ENCODE results near the gene CHRNA9. TPM values are rescaled to one million over a fixed set of nuclear protein-coding genes. Genes with fewer than 3 reads are reported as not detected.

CHRNA9 gene
- total RNA-seq, 1 experiment from 2014 or later = not detected

GRCh38 chr4:40369437-40370274 lies 34.5 kb downstream of the CHRNA9 start:
- no peak for DNase-seq (ENCODE audit: low read depth, low spot score)
- POLR2A ChIA-PET = no interaction called here
- CTCF ChIA-PET = no interaction called here

GRCh38 chr4:40372651-40373050 lies 37.5 kb downstream of the CHRNA9 start:
- TF ChIP-seq SIN3A (IDR thresholded peaks at IDR 0.05; ENCODE audit: borderline replicate concordance, insufficient read depth, low read depth, low read length) (no peak), TCF7L2 (IDR thresholded peaks at IDR 0.05; ENCODE audit: low read depth, low read length) (no peak), POLR2AphosphoS5 (IDR thresholded peaks at IDR 0.05; ENCODE audit: low read depth, low read length) (no peak)
- TF ChIP-seq, protein P1, sequence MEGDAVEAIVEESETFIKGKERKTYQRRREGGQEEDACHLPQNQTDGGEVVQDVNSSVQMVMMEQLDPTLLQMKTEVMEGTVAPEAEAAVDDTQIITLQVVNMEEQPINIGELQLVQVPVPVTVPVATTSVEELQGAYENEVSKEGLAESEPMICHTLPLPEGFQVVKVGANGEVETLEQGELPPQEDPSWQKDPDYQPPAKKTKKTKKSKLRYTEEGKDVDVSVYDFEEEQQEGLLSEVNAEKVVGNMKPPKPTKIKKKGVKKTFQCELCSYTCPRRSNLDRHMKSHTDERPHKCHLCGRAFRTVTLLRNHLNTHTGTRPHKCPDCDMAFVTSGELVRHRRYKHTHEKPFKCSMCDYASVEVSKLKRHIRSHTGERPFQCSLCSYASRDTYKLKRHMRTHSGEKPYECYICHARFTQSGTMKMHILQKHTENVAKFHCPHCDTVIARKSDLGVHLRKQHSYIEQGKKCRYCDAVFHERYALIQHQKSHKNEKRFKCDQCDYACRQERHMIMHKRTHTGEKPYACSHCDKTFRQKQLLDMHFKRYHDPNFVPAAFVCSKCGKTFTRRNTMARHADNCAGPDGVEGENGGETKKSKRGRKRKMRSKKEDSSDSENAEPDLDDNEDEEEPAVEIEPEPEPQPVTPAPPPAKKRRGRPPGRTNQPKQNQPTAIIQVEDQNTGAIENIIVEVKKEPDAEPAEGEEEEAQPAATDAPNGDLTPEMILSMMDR (IDR thresholded peaks at IDR 0.05) = no peak
- TF ChIP-seq, protein P2, sequence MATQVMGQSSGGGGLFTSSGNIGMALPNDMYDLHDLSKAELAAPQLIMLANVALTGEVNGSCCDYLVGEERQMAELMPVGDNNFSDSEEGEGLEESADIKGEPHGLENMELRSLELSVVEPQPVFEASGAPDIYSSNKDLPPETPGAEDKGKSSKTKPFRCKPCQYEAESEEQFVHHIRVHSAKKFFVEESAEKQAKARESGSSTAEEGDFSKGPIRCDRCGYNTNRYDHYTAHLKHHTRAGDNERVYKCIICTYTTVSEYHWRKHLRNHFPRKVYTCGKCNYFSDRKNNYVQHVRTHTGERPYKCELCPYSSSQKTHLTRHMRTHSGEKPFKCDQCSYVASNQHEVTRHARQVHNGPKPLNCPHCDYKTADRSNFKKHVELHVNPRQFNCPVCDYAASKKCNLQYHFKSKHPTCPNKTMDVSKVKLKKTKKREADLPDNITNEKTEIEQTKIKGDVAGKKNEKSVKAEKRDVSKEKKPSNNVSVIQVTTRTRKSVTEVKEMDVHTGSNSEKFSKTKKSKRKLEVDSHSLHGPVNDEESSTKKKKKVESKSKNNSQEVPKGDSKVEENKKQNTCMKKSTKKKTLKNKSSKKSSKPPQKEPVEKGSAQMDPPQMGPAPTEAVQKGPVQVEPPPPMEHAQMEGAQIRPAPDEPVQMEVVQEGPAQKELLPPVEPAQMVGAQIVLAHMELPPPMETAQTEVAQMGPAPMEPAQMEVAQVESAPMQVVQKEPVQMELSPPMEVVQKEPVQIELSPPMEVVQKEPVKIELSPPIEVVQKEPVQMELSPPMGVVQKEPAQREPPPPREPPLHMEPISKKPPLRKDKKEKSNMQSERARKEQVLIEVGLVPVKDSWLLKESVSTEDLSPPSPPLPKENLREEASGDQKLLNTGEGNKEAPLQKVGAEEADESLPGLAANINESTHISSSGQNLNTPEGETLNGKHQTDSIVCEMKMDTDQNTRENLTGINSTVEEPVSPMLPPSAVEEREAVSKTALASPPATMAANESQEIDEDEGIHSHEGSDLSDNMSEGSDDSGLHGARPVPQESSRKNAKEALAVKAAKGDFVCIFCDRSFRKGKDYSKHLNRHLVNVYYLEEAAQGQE (IDR thresholded peaks at IDR 0.05; ENCODE audit: insufficient read depth in 1 of 2, low read depth in 2 of 2, low read length in 1 of 2) = no peak
- Histone ChIP-seq H3K4me1 (ENCODE audit: control insufficient read depth, insufficient read depth, low read length) (no peaks in the 10 kb centered on the region), H3K27ac (ENCODE audit: low read length) (no peak overlapping the region), H3K4me3 (ENCODE audit: low read depth in 2 of 2, low read length in 2 of 2) (no peak overlapping the region), H3K36me3 (ENCODE audit: control insufficient read depth, insufficient read depth, low read length) (no peaks in the 10 kb centered on the region), H3K27me3 (ENCODE audit: control insufficient read depth, insufficient read depth, low read length) (no peaks in the 10 kb centered on the region), H3K9me3 (ENCODE audit: control insufficient read depth, insufficient read depth, low read depth, low read length) (no peaks in the 10 kb centered on the region)
- ATAC-seq = no peak
- no peak for DNase-seq (ENCODE audit: low read depth, low spot score)
- in situ Hi-C loops (cut with HindIII; ENCODE audit: low pct_unique_long_range_greater_than_20kb, low sequenced_read_pairs) = no loop called here
- ChIA-PET POLR2A (no interaction called here), CTCF (no interaction called here)
- BruUV-seq (replicated peaks) = no TSS peak
- intact Hi-C loops (cut with micrococcal nuclease; ENCODE audit: unreplicated experiment) = no loop called here

More at GRCh38 chr4:40369437-40370274, 34.5 kb downstream of the CHRNA9 start:
- H3K4me1 ChIP-seq (ENCODE audit: control insufficient read depth, insufficient read depth, low read length) = no peaks in the 10 kb centered on the region
- intact Hi-C loops (cut with micrococcal nuclease; ENCODE audit: unreplicated experiment) = no loop called here
- in situ Hi-C loops (cut with HindIII; ENCODE audit: low pct_unique_long_range_greater_than_20kb, low sequenced_read_pairs) = no loop called here
- no peak overlapping the region for H3K27ac ChIP-seq (ENCODE audit: low read length)
- no peaks in the 10 kb centered on the region for H3K27me3 ChIP-seq (ENCODE audit: control insufficient read depth, insufficient read depth, low read length)
- BruUV-seq (replicated peaks) = no TSS peak
- no peaks in the 10 kb centered on the region for H3K9me3 ChIP-seq (ENCODE audit: control insufficient read depth, insufficient read depth, low read depth, low read length)
- H3K36me3 ChIP-seq (ENCODE audit: control insufficient read depth, insufficient read depth, low read length) = no peaks in the 10 kb centered on the region
- TF ChIP-seq POLR2AphosphoS5 (IDR thresholded peaks at IDR 0.05; ENCODE audit: low read depth, low read length) (no peak), SIN3A (IDR thresholded peaks at IDR 0.05; ENCODE audit: borderline replicate concordance, insufficient read depth, low read depth, low read length) (no peak), TCF7L2 (IDR thresholded peaks at IDR 0.05; ENCODE audit: low read depth, low read length) (no peak)
- TF ChIP-seq, protein P1 (IDR thresholded peaks at IDR 0.05) = no peak
- TF ChIP-seq, protein P2 (IDR thresholded peaks at IDR 0.05; ENCODE audit: insufficient read depth in 1 of 2, low read depth in 2 of 2, low read length in 1 of 2) = no peak
- ATAC-seq = no peak
- H3K4me3 ChIP-seq (ENCODE audit: low read depth in 2 of 2, low read length in 2 of 2) = no peak overlapping the region
